ENCODE measurements around the gene SVIP. TPM values are rescaled to one million over a fixed set of nuclear protein-coding genes. Genes with fewer than 3 reads are reported as not detected.

The SVIP gene
- polyA plus RNA-seq, 1 donor from 2014 or later, result 24.8 TPM

DNA sequence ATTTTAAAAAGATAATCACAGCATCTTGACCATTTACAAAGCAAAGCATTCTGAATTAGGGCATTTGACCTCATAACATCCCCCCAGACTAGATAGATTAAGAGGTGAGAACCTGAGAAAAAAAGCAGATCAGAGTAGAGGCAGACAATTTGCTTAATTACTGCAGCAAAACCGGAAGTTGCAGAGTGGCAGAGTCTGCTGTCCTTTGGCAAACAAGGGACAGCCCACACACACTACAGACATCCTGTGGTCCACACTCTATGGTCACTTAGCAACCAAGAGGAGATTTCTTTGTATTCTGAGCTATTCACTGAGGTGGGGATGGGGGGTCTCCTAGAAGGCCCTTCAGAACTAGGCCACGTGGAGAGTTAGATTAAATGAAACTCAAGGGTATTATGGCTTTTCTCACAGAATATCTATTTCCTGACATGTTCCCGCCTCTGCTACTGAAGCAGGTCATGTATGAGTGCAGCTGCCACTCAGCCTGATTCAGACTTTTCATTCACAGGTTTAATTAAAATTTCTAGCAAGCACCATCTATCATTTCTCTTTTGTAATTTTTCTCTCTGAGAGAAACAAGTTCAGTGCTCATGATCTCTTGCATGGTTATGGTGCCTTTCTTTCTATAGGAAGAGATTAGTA is 48.5 kb downstream of the SVIP start:
- Histone ChIP-seq H3K27ac (ENCODE audit: low read length) (peak overlapping the region; percentile 25), H4K20me1 (ENCODE audit: insufficient read depth) (no peaks in the 10 kb centered on the region), H2AFZ (ENCODE audit: low read depth, low read length) (no peak overlapping the region), H3K9me3 (ENCODE audit: low read length) (no peaks in the 10 kb centered on the region), H3K4me3 (ENCODE audit: low read length) (no peak overlapping the region), H3K27me3 (ENCODE audit: insufficient read depth, low read depth, low read length) (no peaks in the 10 kb centered on the region), H3F3A (ENCODE audit: insufficient read depth, low read length, poor library complexity, severe bottlenecking) (no peaks in the 10 kb centered on the region), H3K9me2 (ENCODE audit: insufficient read depth, low read length) (no peaks in the 10 kb centered on the region), H3K36me3 (ENCODE audit: insufficient read depth, low read length) (no peaks in the 10 kb centered on the region), H3K9ac (ENCODE audit: low read length) (no peak overlapping the region), H3K4me2 (ENCODE audit: low read length) (no peak overlapping the region), H3K79me2 (replicated peaks; ENCODE audit: insufficient read depth, low read length) (no peaks in the 10 kb centered on the region)
- TF ChIP-seq, protein P1, sequence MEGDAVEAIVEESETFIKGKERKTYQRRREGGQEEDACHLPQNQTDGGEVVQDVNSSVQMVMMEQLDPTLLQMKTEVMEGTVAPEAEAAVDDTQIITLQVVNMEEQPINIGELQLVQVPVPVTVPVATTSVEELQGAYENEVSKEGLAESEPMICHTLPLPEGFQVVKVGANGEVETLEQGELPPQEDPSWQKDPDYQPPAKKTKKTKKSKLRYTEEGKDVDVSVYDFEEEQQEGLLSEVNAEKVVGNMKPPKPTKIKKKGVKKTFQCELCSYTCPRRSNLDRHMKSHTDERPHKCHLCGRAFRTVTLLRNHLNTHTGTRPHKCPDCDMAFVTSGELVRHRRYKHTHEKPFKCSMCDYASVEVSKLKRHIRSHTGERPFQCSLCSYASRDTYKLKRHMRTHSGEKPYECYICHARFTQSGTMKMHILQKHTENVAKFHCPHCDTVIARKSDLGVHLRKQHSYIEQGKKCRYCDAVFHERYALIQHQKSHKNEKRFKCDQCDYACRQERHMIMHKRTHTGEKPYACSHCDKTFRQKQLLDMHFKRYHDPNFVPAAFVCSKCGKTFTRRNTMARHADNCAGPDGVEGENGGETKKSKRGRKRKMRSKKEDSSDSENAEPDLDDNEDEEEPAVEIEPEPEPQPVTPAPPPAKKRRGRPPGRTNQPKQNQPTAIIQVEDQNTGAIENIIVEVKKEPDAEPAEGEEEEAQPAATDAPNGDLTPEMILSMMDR (IDR thresholded peaks at IDR 0.05; ENCODE audit: poor library complexity, severe bottlenecking), result no peak
- TF ChIP-seq POLR2AphosphoS5 (IDR thresholded peaks at IDR 0.05) (no peak), MXI1 (conservative IDR thresholded peaks at IDR 0.05; ENCODE audit: poor library complexity, severe bottlenecking) (no peak), TAF1 (IDR thresholded peaks at IDR 0.05; ENCODE audit: low read depth) (no peak), RAD21 (conservative IDR thresholded peaks at IDR 0.05) (no peak), SMC3 (conservative IDR thresholded peaks at IDR 0.05; ENCODE audit: poor library complexity) (no peak), EZH2 (IDR thresholded peaks at IDR 0.05; ENCODE audit: borderline replicate concordance, insufficient read depth, low read length, poor library complexity, severe bottlenecking) (no peak), EP300 (conservative IDR thresholded peaks at IDR 0.05; ENCODE audit: poor library complexity, severe bottlenecking) (no peak)
- TF ChIP-seq, protein P2, sequence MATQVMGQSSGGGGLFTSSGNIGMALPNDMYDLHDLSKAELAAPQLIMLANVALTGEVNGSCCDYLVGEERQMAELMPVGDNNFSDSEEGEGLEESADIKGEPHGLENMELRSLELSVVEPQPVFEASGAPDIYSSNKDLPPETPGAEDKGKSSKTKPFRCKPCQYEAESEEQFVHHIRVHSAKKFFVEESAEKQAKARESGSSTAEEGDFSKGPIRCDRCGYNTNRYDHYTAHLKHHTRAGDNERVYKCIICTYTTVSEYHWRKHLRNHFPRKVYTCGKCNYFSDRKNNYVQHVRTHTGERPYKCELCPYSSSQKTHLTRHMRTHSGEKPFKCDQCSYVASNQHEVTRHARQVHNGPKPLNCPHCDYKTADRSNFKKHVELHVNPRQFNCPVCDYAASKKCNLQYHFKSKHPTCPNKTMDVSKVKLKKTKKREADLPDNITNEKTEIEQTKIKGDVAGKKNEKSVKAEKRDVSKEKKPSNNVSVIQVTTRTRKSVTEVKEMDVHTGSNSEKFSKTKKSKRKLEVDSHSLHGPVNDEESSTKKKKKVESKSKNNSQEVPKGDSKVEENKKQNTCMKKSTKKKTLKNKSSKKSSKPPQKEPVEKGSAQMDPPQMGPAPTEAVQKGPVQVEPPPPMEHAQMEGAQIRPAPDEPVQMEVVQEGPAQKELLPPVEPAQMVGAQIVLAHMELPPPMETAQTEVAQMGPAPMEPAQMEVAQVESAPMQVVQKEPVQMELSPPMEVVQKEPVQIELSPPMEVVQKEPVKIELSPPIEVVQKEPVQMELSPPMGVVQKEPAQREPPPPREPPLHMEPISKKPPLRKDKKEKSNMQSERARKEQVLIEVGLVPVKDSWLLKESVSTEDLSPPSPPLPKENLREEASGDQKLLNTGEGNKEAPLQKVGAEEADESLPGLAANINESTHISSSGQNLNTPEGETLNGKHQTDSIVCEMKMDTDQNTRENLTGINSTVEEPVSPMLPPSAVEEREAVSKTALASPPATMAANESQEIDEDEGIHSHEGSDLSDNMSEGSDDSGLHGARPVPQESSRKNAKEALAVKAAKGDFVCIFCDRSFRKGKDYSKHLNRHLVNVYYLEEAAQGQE (IDR thresholded peaks at IDR 0.05; ENCODE audit: borderline replicate concordance), result no peak

DNA sequence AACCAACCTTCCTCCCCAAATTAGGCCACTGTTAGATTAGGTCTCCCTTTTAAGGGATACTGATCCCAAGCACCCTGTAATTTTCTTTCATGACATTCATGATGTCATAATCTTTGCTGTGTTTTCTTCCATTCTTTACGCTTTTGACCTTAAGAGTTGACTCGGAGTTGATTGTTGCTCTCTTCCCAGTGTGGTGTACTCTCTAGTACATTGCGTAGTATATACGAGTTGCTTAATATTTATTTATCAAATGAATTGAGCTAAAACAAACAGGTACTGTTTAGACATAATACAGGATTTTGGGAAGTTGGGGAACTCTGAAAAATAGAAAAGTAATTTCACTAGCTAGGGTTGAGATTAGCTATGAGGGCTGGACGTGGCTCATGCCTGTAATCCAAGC is 49.8 kb downstream of the SVIP start:
- Histone ChIP-seq H2AFZ (ENCODE audit: low read depth, low read length) (no peak overlapping the region), H4K20me1 (ENCODE audit: insufficient read depth) (no peaks in the 10 kb centered on the region), H3K9me3 (ENCODE audit: low read length) (no peaks in the 10 kb centered on the region)

More for the DNA sequence above, 49.8 kb downstream of the SVIP start:
- no peaks in the 10 kb centered on the region for H3K36me3 ChIP-seq (ENCODE audit: insufficient read depth, low read length)
- H3K4me2 ChIP-seq (ENCODE audit: low read length), result no peak overlapping the region
- no peak overlapping the region for H3K9ac ChIP-seq (ENCODE audit: low read length)
- no peak overlapping the region for H3K4me3 ChIP-seq (ENCODE audit: low read length)
- H3K79me2 ChIP-seq (replicated peaks; ENCODE audit: insufficient read depth, low read length), result no peaks in the 10 kb centered on the region
- no peaks in the 10 kb centered on the region for H3F3A ChIP-seq (ENCODE audit: insufficient read depth, low read length, poor library complexity, severe bottlenecking)
- no peak overlapping the region for H3K27ac ChIP-seq (ENCODE audit: low read length)
- no peaks in the 10 kb centered on the region for H3K9me2 ChIP-seq (ENCODE audit: insufficient read depth, low read length)
- TF ChIP-seq EZH2 (IDR thresholded peaks at IDR 0.05; ENCODE audit: borderline replicate concordance, insufficient read depth, low read length, poor library complexity, severe bottlenecking) (no peak), TAF1 (IDR thresholded peaks at IDR 0.05; ENCODE audit: low read depth) (no peak), POLR2AphosphoS5 (IDR thresholded peaks at IDR 0.05) (no peak), MXI1 (conservative IDR thresholded peaks at IDR 0.05; ENCODE audit: poor library complexity, severe bottlenecking) (no peak), SMC3 (conservative IDR thresholded peaks at IDR 0.05; ENCODE audit: poor library complexity) (no peak), EP300 (conservative IDR thresholded peaks at IDR 0.05; ENCODE audit: poor library complexity, severe bottlenecking) (no peak), RAD21 (conservative IDR thresholded peaks at IDR 0.05) (no peak)
- TF ChIP-seq, protein P2 (IDR thresholded peaks at IDR 0.05; ENCODE audit: borderline replicate concordance), result no peak
- TF ChIP-seq, protein P1 (IDR thresholded peaks at IDR 0.05; ENCODE audit: poor library complexity, severe bottlenecking), result no peak
- H3K27me3 ChIP-seq (ENCODE audit: insufficient read depth, low read depth, low read length), result no peaks in the 10 kb centered on the region

Data from neural cell (in vitro differentiated cells).